ENCODE measurements around the gene NPM3. TPM values are rescaled to one million over a fixed set of nuclear protein-coding genes. Genes with fewer than 3 reads are reported as not detected.

NPM3 gene
- polyA plus RNA-seq, 4 donors, result 2.5 to 49.8 (median 27.7) TPM

DNA sequence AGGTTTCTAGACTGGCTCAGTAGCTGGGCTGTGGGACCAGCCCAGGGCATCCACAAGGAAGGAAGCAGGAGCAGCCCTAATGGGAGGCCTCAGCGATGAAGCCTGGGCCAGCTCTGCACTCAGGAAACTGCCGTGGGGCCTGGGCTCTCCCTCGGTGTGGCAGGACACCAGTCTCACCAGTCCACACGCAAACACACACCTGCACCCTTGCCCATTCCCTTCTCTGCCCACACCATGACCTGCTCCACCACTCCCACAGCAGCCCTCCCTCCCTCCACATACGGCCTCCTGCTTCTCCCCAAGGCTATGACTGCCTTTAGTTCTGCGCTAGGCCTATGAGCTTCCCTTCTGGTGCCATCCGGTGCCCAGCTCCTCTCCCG lies 14.5 kb downstream of the NPM3 start:
- no peak for FAIRE-seq
- WGBS, 3 donors, result 62 to 79% (median 63%) methylated on average over 8 of the region's 8 CpGs

DNA sequence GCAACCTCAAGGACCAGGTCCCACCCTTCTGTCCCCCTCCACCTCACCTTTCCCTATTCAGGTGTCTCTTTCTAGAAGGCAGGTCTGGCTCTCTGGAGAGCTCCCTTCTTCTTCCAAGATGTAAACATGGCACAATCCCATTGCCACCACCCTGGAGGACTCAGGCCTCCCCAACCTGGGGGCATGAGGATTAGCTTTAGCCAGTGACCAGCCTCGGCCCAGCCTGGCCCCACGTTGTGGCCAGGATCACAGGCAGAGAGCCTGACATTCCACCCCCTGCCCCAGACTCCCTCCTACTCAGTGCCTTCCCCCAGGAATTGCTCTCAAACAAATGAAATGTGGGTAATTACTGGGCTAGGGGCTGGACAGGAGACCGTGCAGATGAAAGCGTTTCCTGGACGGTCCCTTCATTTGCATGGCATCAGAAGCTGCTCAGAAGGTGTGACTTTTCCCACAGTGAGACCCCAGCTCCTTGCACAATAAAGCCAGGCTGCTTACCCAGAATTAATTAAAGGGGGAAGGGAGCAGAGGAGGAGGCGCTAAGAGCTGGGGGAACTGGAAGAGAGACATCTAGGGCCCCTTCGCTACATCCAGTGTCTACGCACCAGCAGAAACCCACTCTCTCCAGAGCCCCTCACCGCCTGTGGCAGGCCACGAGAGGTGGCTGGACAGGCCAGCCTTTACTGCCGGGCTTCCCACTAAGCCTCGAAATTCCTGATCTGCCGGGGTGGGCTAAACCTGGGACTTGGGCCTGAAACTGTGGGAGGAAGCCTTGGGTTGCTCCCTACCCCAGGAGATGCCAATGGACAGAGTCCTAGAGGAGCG lies 15.1 kb downstream of the NPM3 start:
- Histone ChIP-seq H3K27me3 (ENCODE audit: control insufficient read depth in 3 of 3, insufficient read depth in 3 of 3, low read length in 3 of 3) (peaks cover 5 to 82% (median 41%) of the 10 kb centered on the region in 3 donors), H3K4me1 (ENCODE audit: control insufficient read depth in 3 of 3, insufficient read depth in 2 of 3, low read depth in 1 of 3, low read length in 2 of 3) (peaks cover 0 to 12% (median 0%) of the 10 kb centered on the region in 3 donors), H3K36me3 (ENCODE audit: control insufficient read depth in 3 of 3, insufficient read depth in 2 of 3, low read depth in 1 of 3, low read length in 3 of 3) (no peaks in the 10 kb centered on the region), H3K27ac (ENCODE audit: low read depth in 1 of 3, low read length in 2 of 3) (no peak overlapping the region), H3K4me3 (ENCODE audit: low read depth in 1 of 3, low read length in 3 of 3) (no peak overlapping the region), H3K9me3 (ENCODE audit: control insufficient read depth in 2 of 2, insufficient read depth in 1 of 2, low read depth in 1 of 2, low read length in 1 of 2) (no peaks in the 10 kb centered on the region)
- DNase-seq (no peak), FAIRE-seq (no peak)
- 50 to 57% (median 55%) methylated on average over 14 of the region's 14 CpGs for WGBS, 3 donors

More for the DNA sequence above, 14.5 kb downstream of the NPM3 start:
- no peak overlapping the region for H3K27ac ChIP-seq (ENCODE audit: low read depth in 1 of 3, low read length in 2 of 3)
- H3K9me3 ChIP-seq (ENCODE audit: control insufficient read depth in 2 of 2, insufficient read depth in 1 of 2, low read depth in 1 of 2, low read length in 1 of 2), result no peaks in the 10 kb centered on the region
- H3K4me1 ChIP-seq (ENCODE audit: control insufficient read depth in 3 of 3, insufficient read depth in 2 of 3, low read depth in 1 of 3, low read length in 2 of 3), result peaks cover 0 to 12% (median 0%) of the 10 kb centered on the region in 3 donors
- no peak for DNase-seq
- H3K27me3 ChIP-seq (ENCODE audit: control insufficient read depth in 3 of 3, insufficient read depth in 3 of 3, low read length in 3 of 3), result peaks cover 3 to 85% (median 45%) of the 10 kb centered on the region in 3 donors
- H3K4me3 ChIP-seq (ENCODE audit: low read depth in 1 of 3, low read length in 3 of 3), result no peak overlapping the region
- H3K36me3 ChIP-seq (ENCODE audit: control insufficient read depth in 3 of 3, insufficient read depth in 2 of 3, low read depth in 1 of 3, low read length in 3 of 3), result no peaks in the 10 kb centered on the region

DNA sequence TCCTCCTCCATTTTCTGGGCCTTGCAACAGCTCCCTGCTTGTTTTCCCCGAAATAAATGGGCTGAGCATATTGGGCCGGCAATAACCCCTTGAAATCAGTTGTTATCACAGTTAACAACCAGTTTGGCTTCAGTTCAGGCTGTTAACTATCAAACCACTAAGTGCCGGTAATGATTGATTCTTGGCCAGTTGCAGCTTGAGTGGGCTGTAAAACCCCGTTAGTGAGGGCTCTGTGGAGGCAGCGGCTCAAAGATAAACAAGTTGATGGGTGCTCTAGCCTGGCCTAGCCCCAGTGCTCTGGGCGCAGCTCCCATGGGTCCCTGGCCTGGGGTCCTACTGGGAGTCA lies 15.7 kb downstream of the NPM3 start:
- no peaks in the 10 kb centered on the region for H3K9me3 ChIP-seq (ENCODE audit: control insufficient read depth in 2 of 2, insufficient read depth in 1 of 2, low read depth in 1 of 2, low read length in 1 of 2)
- DNase-seq (peak in 1 of 2 donors; percentile 17), FAIRE-seq (no peak)
- no peaks in the 10 kb centered on the region for H3K36me3 ChIP-seq (ENCODE audit: control insufficient read depth in 3 of 3, insufficient read depth in 2 of 3, low read depth in 1 of 3, low read length in 3 of 3)
- H3K4me3 ChIP-seq (ENCODE audit: low read depth in 1 of 3, low read length in 3 of 3), result no peak overlapping the region
- H3K27me3 ChIP-seq (ENCODE audit: control insufficient read depth in 3 of 3, insufficient read depth in 3 of 3, low read length in 3 of 3), result peaks cover 5 to 80% (median 35%) of the 10 kb centered on the region in 3 donors
- peaks cover 0 to 12% (median 0%) of the 10 kb centered on the region in 3 donors for H3K4me1 ChIP-seq (ENCODE audit: control insufficient read depth in 3 of 3, insufficient read depth in 2 of 3, low read depth in 1 of 3, low read length in 2 of 3)
- WGBS, 3 donors, result 12 to 38% (median 18%) methylated on average over 6 of the region's 6 CpGs
- H3K27ac ChIP-seq (ENCODE audit: low read depth in 1 of 3, low read length in 2 of 3), result no peak overlapping the region

DNA sequence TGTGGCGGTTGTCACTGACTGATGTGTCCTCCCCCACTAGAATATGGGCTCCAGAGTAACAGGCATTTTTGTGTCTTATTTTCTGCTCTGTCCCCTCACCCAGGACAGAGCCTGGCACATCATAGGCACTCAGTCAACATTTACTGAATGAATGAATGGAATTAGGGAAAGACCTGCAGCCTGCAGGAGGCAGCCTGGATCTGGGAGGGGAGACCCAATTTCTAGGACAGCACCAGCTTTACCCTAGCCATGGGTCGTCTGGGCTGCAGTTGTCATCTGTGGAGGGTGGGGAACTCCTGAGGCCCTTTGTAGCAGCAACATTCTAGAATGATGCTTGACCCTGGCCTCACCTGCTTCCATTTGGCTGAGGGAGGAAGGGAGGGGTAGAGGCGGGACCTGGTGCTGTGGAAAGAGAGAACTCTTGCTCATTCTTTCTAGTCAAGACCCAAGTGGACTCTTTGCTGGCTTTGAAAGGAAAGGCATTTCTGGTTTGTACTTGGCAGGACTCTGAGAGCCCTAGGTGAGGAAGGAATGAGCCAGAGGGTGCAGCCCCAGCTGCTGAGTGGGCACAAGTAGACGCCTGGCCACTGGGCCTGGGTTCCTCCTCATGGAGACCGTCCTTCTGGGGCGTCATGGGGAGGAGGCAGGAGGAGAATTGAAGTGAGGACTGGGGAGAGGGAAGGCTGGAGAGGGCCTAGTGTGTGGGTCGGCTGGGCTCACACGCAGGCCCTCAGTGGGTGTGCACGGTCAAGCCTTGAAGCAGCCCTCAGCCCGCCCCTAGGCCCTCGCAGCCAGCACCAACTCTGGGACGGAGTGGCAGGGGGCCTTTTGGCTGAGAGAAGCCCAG lies 16.3 kb downstream of the NPM3 start:
- Histone ChIP-seq H3K9me3 (ENCODE audit: control insufficient read depth in 2 of 2, insufficient read depth in 1 of 2, low read depth in 1 of 2, low read length in 1 of 2) (no peaks in the 10 kb centered on the region), H3K4me3 (ENCODE audit: low read depth in 1 of 3, low read length in 3 of 3) (no peak overlapping the region), H3K36me3 (ENCODE audit: control insufficient read depth in 3 of 3, insufficient read depth in 2 of 3, low read depth in 1 of 3, low read length in 3 of 3) (no peaks in the 10 kb centered on the region), H3K27ac (ENCODE audit: low read depth in 1 of 3, low read length in 2 of 3) (no peak overlapping the region), H3K27me3 (ENCODE audit: control insufficient read depth in 3 of 3, insufficient read depth in 3 of 3, low read length in 3 of 3) (peaks cover 5 to 76% (median 29%) of the 10 kb centered on the region in 3 donors), H3K4me1 (ENCODE audit: control insufficient read depth in 3 of 3, insufficient read depth in 2 of 3, low read depth in 1 of 3, low read length in 2 of 3) (peaks cover 0 to 12% (median 0%) of the 10 kb centered on the region in 3 donors)
- 24 to 57% (median 49%) methylated on average over 11 to 12 of the region's 12 CpGs for WGBS, 3 donors
- FAIRE-seq, result no peak
- no peak for DNase-seq

DNA sequence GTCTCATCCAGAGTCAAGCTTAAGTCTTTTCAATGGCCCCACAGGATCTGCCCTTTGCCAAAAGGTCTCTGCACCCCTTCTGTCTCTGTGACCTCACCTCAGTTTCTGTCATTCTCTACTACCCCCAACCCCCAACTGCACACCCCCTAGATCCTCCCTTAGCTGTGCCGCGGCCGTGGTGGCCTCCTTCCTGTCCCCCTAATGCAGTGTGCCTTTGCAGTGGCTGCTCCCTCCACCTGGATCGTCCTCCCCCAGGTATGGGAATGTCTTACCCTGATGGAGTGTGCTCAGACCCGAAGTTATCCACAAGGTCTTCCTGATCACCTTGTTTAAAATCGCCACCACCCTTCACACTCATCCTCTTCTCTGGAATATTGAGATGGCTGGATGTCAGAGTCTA lies 16.9 kb downstream of the NPM3 start:
- FAIRE-seq (no peak), DNase-seq (no peak)
- peaks cover 5 to 69% (median 25%) of the 10 kb centered on the region in 3 donors for H3K27me3 ChIP-seq (ENCODE audit: control insufficient read depth in 3 of 3, insufficient read depth in 3 of 3, low read length in 3 of 3)
- no peaks in the 10 kb centered on the region for H3K9me3 ChIP-seq (ENCODE audit: control insufficient read depth in 2 of 2, insufficient read depth in 1 of 2, low read depth in 1 of 2, low read length in 1 of 2)
- H3K27ac ChIP-seq (ENCODE audit: low read depth in 1 of 3, low read length in 2 of 3), result no peak overlapping the region
- WGBS, 3 donors, result 79 to 83% (median 82%) methylated on average over 6 of the region's 6 CpGs
- peaks cover 0 to 12% (median 0%) of the 10 kb centered on the region in 3 donors for H3K4me1 ChIP-seq (ENCODE audit: control insufficient read depth in 3 of 3, insufficient read depth in 2 of 3, low read depth in 1 of 3, low read length in 2 of 3)
- H3K36me3 ChIP-seq (ENCODE audit: control insufficient read depth in 3 of 3, insufficient read depth in 2 of 3, low read depth in 1 of 3, low read length in 3 of 3), result no peaks in the 10 kb centered on the region
- no peak overlapping the region for H3K4me3 ChIP-seq (ENCODE audit: low read depth in 1 of 3, low read length in 3 of 3)

DNA sequence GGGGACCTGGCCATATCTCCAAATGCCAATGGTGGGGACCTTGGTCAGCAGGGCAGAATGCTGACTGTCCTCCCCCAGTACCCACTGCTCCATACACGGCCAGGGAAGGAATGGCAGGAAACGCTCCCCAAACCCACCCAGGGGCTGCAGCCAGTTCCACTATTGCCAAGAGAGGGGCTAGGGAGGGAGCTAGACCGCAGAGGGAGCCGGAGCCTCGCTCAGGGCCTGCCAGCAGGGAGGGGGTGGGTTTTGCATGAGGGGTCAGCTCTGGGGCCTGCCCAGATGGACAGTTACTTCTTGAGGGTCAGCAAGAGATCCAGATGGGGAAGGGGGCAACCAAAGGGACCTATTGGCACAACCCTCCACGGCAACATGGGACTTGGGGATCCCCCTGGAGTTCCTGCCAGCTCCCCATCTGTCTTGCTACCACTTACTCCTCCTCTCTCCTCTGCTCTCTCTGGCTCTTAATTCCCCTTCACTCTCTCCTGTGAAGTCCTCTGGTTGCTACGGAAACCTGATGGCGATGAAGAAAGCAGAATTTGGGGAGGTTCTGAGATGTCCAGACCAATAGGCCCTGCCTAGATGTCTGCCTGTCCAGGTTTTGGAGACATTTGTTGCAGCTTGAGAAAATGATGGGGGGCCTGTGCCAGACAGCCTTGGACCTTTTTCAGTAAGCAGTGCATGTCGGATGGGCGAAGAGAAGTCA lies 20.0 kb downstream of the NPM3 start:
- no peak overlapping the region for H3K27ac ChIP-seq (ENCODE audit: low read depth in 1 of 3, low read length in 2 of 3)
- peaks cover 8 to 55% (median 10%) of the 10 kb centered on the region in 3 donors for H3K27me3 ChIP-seq (ENCODE audit: control insufficient read depth in 3 of 3, insufficient read depth in 3 of 3, low read length in 3 of 3)
- H3K4me3 ChIP-seq (ENCODE audit: low read depth in 1 of 3, low read length in 3 of 3), result no peak overlapping the region
- H3K36me3 ChIP-seq (ENCODE audit: control insufficient read depth in 3 of 3, insufficient read depth in 2 of 3, low read depth in 1 of 3, low read length in 3 of 3), result no peaks in the 10 kb centered on the region
- peaks cover 0 to 12% (median 0%) of the 10 kb centered on the region in 3 donors for H3K4me1 ChIP-seq (ENCODE audit: control insufficient read depth in 3 of 3, insufficient read depth in 2 of 3, low read depth in 1 of 3, low read length in 2 of 3)
- no peaks in the 10 kb centered on the region for H3K9me3 ChIP-seq (ENCODE audit: control insufficient read depth in 2 of 2, insufficient read depth in 1 of 2, low read depth in 1 of 2, low read length in 1 of 2)
- DNase-seq, result no peak
- 73 to 87% (median 83%) methylated on average over 10 of the region's 10 CpGs for WGBS, 3 donors
- FAIRE-seq, result no peak

DNA sequence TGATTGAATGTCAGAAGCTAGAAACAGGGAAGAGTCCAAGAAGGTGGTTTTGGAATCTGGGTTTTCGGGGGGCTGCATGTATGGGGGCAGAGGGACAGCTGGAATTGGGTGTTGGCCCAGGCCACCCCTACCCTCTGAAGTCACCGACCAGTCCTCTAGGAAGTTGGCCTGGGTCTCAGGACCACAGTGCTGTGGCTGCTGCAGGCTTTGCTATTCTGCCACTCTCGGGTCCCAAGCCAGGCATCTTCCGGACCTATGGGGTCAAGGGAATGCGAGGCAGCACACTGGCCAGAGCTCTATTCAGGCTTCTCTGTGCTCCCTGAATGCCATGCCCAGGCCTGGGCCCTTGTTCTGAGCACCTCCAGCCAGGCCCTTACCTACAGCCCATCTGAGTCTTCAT lies 20.5 kb downstream of the NPM3 start:
- 89 to 93% (median 92%) methylated on average over 5 of the region's 5 CpGs for WGBS, 3 donors
- Histone ChIP-seq H3K9me3 (ENCODE audit: control insufficient read depth in 2 of 2, insufficient read depth in 1 of 2, low read depth in 1 of 2, low read length in 1 of 2) (no peaks in the 10 kb centered on the region), H3K36me3 (ENCODE audit: control insufficient read depth in 3 of 3, insufficient read depth in 2 of 3, low read depth in 1 of 3, low read length in 3 of 3) (no peaks in the 10 kb centered on the region), H3K4me3 (ENCODE audit: low read depth in 1 of 3, low read length in 3 of 3) (no peak overlapping the region), H3K27me3 (ENCODE audit: control insufficient read depth in 3 of 3, insufficient read depth in 3 of 3, low read length in 3 of 3) (peaks cover 8 to 49% (median 9%) of the 10 kb centered on the region in 3 donors), H3K4me1 (ENCODE audit: control insufficient read depth in 3 of 3, insufficient read depth in 2 of 3, low read depth in 1 of 3, low read length in 2 of 3) (peaks cover 0 to 6% (median 0%) of the 10 kb centered on the region in 3 donors), H3K27ac (ENCODE audit: low read depth in 1 of 3, low read length in 2 of 3) (no peak overlapping the region)
- DNase-seq, result no peak
- no peak for FAIRE-seq

DNA sequence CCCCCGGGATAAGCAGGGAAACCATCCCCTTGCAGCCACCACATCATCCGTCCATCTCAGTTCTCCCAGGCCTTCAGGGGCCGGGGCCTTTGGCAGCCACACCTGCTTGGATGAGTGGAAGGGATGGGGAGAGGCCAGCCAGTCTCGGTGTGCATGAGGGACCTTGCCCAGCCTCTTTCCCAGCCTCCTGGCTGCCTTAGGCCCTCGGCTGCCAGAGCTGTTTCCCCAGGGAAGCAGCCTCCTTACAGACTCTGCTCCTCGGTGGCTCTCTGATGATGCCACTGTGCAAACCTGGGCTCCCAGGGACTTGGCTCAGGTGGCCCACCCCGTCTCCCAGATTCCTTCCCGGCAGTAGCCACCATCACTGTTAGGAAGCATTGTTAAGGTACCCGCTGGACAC lies 22.0 kb downstream of the NPM3 start:
- DNase-seq (no peak), FAIRE-seq (no peak)
- Histone ChIP-seq H3K4me3 (ENCODE audit: low read depth in 1 of 3, low read length in 3 of 3) (no peak overlapping the region), H3K27me3 (ENCODE audit: control insufficient read depth in 3 of 3, insufficient read depth in 3 of 3, low read length in 3 of 3) (peaks cover 7 to 42% (median 8%) of the 10 kb centered on the region in 3 donors), H3K27ac (ENCODE audit: low read depth in 1 of 3, low read length in 2 of 3) (no peak overlapping the region), H3K4me1 (ENCODE audit: control insufficient read depth in 3 of 3, insufficient read depth in 2 of 3, low read depth in 1 of 3, low read length in 2 of 3) (no peaks in the 10 kb centered on the region), H3K36me3 (ENCODE audit: control insufficient read depth in 3 of 3, insufficient read depth in 2 of 3, low read depth in 1 of 3, low read length in 3 of 3) (no peaks in the 10 kb centered on the region), H3K9me3 (ENCODE audit: control insufficient read depth in 2 of 2, insufficient read depth in 1 of 2, low read depth in 1 of 2, low read length in 1 of 2) (no peaks in the 10 kb centered on the region)
- WGBS, 3 donors, result 58 to 80% (median 64%) methylated on average over 9 of the region's 9 CpGs

All from small intestine (tissue), 7 donors.